Gastrocnemius medialis (tissue), 4 donors: ENCODE results near the gene RSKR. TPM values are rescaled to one million over a fixed set of nuclear protein-coding genes. Genes with fewer than 3 reads are reported as not detected.

ENCODE experiments used
- ATAC-seq, 2 donors: fragments of 150-250 bp; one replicate each; pipeline ENCODE4 v1.9.1; 2016
- DNase-seq, 2 donors: peaks; one replicate each; pipeline ENCODE4 v3.0.0-alpha.2; 2019
- H3K27ac ChIP-seq, 4 donors: fragments of 200-600 bp; sonication (generic); 1 replicate in 1 of 4; 2 replicates in 3 of 4; pipeline ENCODE4 v1.5.1; 2016 to 2018; ENCODE audit warnings: mild to moderate bottlenecking in 2 of 4, moderate library complexity in 1 of 4
- H3K27me3 ChIP-seq, 3 donors: fragments of 200-600 bp; sonication (generic) in 2 of 3; 1 replicate in 1 of 3; 2 replicates in 2 of 3; pipeline versions ENCODE4 v1.5.1 to v1.6.0; 2016 to 2019; ENCODE audit warnings: mild to moderate bottlenecking in 1 of 3, moderate library complexity in 1 of 3
- H3K36me3 ChIP-seq, 2 donors: fragments of 200-600 bp; sonication (generic) in 1 of 2; one replicate each; pipeline ENCODE4 v1.5.1; 2017 to 2018
- H3K4me1 ChIP-seq, 2 donors: fragments of 200-600 bp; sonication (generic) in 1 of 2; one replicate each; pipeline ENCODE4 v1.5.1; 2016 to 2017; ENCODE audit warnings: mild to moderate bottlenecking in 2 of 2
- H3K4me3 ChIP-seq, 4 donors: fragments of 200-600 bp; sonication (generic) in 3 of 4; 1 replicate in 1 of 4; 2 replicates in 3 of 4; pipeline ENCODE4 v1.5.1; 2016 to 2019; ENCODE audit warnings: mild to moderate bottlenecking in 2 of 4
- H3K9me3 ChIP-seq, 3 donors: fragments of 200-600 bp; sonication (generic) in 2 of 3; 1 replicate in 1 of 3; 2 replicates in 2 of 3; pipeline ENCODE4 v1.5.1; 2016 to 2019
- POLR2A ChIP-seq, 2 donors: fragments of 450-650 bp; IDR thresholded peaks; one replicate each; pipeline ENCODE4 v1.6.1; 2017; ENCODE audit warnings: antibody characterized with exemption in 2 of 2, mild to moderate bottlenecking in 2 of 2, moderate library complexity in 2 of 2
- in situ Hi-C, 4 donors: fragments of 200-750 bp; cut with MboI; loops; one replicate each; pipeline versions ENCODE4 v1.15.0 to v1.8.0; 2017; ENCODE audit warnings: low sequenced_read_pairs in 4 of 4
- intact Hi-C: fragments of 100-400 bp; cut with DNase I; formaldehyde crosslinking; loops from one replicate; pipeline ENCODE4 v1.15.1; 2023; ENCODE audit warnings: low total_unique reads
- total RNA-seq, 4 donors: library from RNA; depleted of rRNA; stranded (reverse); fragments of >200 nt; gene quantifications; one replicate each; pipeline versions ENCODE4 v1.1.0 to v1.2.3, GENCODE V29; 2016
- TF ChIP-seq, protein P1 (sequence below), 5 experiments: fragments of 450-650 bp in 3 of 5; fragments of 200-600 bp in 2 of 5; sonication (generic) in 2 of 5; IDR thresholded peaks in 4 of 5; conservative IDR thresholded peaks in 1 of 5; 1 replicate in 4 of 5; 2 replicates in 1 of 5; pipeline ENCODE4 v1.5.1; 2016 to 2019; ENCODE audit warnings: antibody characterized with exemption in 5 of 5, mild to moderate bottlenecking in 3 of 5, moderate library complexity in 3 of 5

RSKR gene
- total RNA-seq, 4 donors from 2014 or later = 1.8 to 10.1 (median 2.8) TPM

DNA sequence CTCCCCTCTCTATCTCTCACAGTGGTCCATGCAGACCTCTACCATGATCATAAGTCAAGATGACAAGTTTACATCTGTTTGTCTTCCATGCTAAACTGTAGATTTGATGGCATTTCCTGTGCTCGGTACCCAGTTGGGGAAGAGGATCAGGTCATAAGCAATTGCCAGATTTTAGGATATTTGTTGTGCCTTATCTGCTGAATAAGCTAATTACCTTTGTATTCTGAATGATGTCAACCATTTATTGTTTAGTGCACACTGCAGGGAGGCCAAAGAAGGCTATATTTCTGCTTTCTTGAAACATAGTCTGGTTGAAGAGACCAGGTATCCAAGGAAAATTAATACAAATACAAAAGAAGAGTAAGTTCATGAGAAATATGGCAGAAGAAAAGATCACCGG, 31.5 kb downstream of the RSKR start:
- Histone ChIP-seq H3K4me3 (no peak overlapping the region), H3K4me1 (no peaks in the 10 kb centered on the region), H3K27me3 (no peaks in the 10 kb centered on the region), H3K36me3 (no peaks in the 10 kb centered on the region), H3K27ac (no peak overlapping the region), H3K9me3 (no peaks in the 10 kb centered on the region)
- intact Hi-C loops = no loop called here
- in situ Hi-C loops = no loop called here
- TF ChIP-seq, protein P1, sequence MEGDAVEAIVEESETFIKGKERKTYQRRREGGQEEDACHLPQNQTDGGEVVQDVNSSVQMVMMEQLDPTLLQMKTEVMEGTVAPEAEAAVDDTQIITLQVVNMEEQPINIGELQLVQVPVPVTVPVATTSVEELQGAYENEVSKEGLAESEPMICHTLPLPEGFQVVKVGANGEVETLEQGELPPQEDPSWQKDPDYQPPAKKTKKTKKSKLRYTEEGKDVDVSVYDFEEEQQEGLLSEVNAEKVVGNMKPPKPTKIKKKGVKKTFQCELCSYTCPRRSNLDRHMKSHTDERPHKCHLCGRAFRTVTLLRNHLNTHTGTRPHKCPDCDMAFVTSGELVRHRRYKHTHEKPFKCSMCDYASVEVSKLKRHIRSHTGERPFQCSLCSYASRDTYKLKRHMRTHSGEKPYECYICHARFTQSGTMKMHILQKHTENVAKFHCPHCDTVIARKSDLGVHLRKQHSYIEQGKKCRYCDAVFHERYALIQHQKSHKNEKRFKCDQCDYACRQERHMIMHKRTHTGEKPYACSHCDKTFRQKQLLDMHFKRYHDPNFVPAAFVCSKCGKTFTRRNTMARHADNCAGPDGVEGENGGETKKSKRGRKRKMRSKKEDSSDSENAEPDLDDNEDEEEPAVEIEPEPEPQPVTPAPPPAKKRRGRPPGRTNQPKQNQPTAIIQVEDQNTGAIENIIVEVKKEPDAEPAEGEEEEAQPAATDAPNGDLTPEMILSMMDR (IDR thresholded peaks at IDR 0.05 in 4 of 5, conservative IDR thresholded peaks at IDR 0.05 in 1 of 5) = no peak
- TF ChIP-seq POLR2A (IDR thresholded peaks at IDR 0.05) = no peak
- ATAC-seq = no peak
- DNase-seq = no peak

DNA sequence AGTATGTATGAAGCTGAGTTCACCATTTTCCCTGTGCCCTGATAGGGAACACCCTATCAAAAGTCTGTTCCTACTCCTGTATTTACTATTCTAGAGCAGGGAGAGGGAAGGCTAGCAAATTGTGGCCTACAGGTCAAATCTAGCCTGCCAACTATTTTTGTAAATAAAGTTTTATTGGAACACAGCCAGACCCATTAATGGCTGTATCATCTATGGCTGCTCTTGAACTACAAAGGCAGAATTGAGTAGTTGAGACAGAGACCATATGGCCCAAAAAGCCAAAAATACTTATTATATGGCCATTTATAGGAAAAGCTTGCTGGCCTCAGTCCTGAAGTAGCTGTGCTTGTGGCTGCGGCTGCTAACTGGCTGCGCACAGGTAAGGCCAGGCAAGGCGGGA, 33.0 kb downstream of the RSKR start:
- Histone ChIP-seq H3K27me3 (no peaks in the 10 kb centered on the region), H3K4me1 (peaks cover 0 to 5% of the 10 kb centered on the region in 2 donors), H3K4me3 (no peak overlapping the region), H3K36me3 (no peaks in the 10 kb centered on the region), H3K27ac (no peak overlapping the region), H3K9me3 (no peaks in the 10 kb centered on the region)
- intact Hi-C loops = no loop called here
- no peak for TF ChIP-seq POLR2A (IDR thresholded peaks at IDR 0.05)
- TF ChIP-seq, protein P1 (IDR thresholded peaks at IDR 0.05 in 4 of 5, conservative IDR thresholded peaks at IDR 0.05 in 1 of 5) = no peak
- no peak for ATAC-seq
- in situ Hi-C loops = no loop called here
- no peak for DNase-seq

DNA sequence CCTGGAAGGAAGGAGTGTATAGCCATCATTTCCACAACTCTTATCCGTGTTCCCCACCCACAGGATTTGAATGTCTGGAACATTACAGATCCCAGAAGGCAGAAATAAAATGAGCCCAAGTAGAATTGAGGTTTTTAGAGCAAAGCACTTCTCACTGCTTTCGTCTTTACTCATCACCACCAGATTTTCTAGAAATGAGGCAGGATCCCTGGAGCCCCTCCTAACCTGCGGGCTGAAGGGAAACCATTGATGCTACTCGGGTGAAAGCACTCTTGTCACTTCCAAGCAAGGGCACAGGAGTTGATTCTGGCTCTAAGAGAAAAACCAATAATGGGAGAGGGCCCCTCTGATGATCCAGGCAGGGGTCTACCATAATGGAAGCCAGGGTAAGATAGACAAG, 34.5 kb downstream of the RSKR start:
- intact Hi-C loops = no loop called here
- in situ Hi-C loops = no loop called here
- Histone ChIP-seq H3K4me1 (peaks cover 0 to 5% of the 10 kb centered on the region in 2 donors), H3K36me3 (no peaks in the 10 kb centered on the region), H3K4me3 (no peak overlapping the region), H3K27ac (no peak overlapping the region), H3K27me3 (no peaks in the 10 kb centered on the region), H3K9me3 (no peaks in the 10 kb centered on the region)
- DNase-seq = no peak
- TF ChIP-seq POLR2A (IDR thresholded peaks at IDR 0.05) = no peak
- TF ChIP-seq, protein P1 (IDR thresholded peaks at IDR 0.05 in 4 of 5, conservative IDR thresholded peaks at IDR 0.05 in 1 of 5) = no peak
- no peak for ATAC-seq

DNA sequence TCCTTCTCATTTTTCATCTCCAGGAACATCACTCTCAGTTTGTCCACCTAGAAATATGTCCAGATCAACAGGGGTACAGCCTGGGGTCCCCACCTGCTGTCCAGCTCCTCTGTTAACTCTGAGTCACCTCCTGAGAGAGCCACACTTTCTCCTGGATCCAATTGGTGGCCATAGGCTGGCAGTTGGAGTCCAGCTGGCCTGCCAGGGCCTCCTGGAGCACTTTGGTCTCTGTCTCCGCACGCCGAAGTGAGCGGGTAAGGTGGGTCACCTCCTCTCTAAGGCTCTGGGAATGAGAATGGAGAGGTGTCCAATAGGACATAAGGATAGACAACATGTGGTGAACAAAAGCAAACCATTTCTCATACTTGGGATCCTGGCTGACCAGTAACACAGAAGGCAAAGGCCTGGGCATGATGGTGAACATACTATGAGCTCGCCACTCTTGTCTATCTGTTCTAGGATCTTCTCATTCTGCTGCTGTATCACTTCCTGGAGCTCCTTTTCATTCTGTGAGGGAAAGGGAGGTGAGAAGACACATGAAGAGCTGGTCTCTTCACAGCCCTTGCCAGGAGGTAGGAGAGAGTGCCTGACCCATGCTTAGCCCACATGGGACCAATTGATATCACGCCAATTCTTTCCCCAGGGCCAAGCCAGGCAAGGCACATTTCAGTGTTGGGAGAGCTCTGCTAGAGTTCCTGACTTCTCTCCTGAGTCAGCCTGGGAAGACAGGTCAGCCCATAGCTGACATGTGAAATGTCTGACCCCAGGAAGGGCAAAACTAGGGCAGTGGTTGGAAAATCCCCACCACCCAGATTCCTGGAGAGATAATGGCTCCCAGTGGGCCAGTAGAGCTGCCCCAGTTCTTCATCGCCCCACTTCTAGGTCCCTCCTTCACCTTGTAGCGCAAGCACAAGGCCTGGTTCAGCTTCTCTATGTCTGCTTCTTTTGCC, 35.5 kb downstream of the RSKR start:
- no peaks in the 10 kb centered on the region for H3K9me3 ChIP-seq
- H3K27ac ChIP-seq = no peak overlapping the region
- DNase-seq (no peak), ATAC-seq (no peak)
- no peaks in the 10 kb centered on the region for H3K27me3 ChIP-seq
- no peaks in the 10 kb centered on the region for H3K36me3 ChIP-seq
- no peak overlapping the region for H3K4me3 ChIP-seq
- peaks cover 0 to 5% of the 10 kb centered on the region in 2 donors for H3K4me1 ChIP-seq
- in situ Hi-C loops = no loop called here
- TF ChIP-seq, protein P1 (IDR thresholded peaks at IDR 0.05 in 4 of 5, conservative IDR thresholded peaks at IDR 0.05 in 1 of 5) = no peak
- no peak for TF ChIP-seq POLR2A (IDR thresholded peaks at IDR 0.05)
- intact Hi-C loops = no loop called here
